IMR-90 (cell line): Measurements from ENCODE around the gene GPX5. TPM values are rescaled to one million over a fixed set of nuclear protein-coding genes. Genes with fewer than 3 reads are reported as not detected.

Experiments used
- ATAC-seq: fragments of 200-7000 bp; cut with Tn5 transposase; 2 replicates; pipeline ENCODE4 v1.9.1; 2020; ENCODE audit warnings: low read depth, mild to moderate bottlenecking, moderate library complexity
- BruUV-seq: library from RNA; stranded (reverse); fragments of 400-500 nt; replicated peaks from 2 replicates; lab custom pipeline; 2021; lab: Mats Ljungman, UMichigan
- CTCF ChIA-PET: fragments of 300-600 bp; formaldehyde crosslinking; extraction: SDS; loops from one replicate; lab custom pipeline; 2021; ENCODE audit warnings: antibody characterized with exemption; lab: Yijun Ruan, JAX
- POLR2A ChIA-PET: fragments of 300-600 bp; sonication (Branson Sonifier 250); formaldehyde crosslinking; loops from one replicate; lab custom pipeline; 2022; ENCODE audit warnings: antibody characterized with exemption; ENCODE audit not compliant: unreplicated experiment; lab: Charles Lee
- DNase-seq: peaks from one replicate; pipeline ENCODE4 v3.0.0; 2013
- H2AFZ ChIP-seq: replicated peaks from 2 replicates; pipeline ENCODE3; 2013; ENCODE audit warnings: low read length, mild to moderate bottlenecking; ENCODE audit not compliant: poor library complexity
- H2AK5ac ChIP-seq: 2 replicates; pipeline ENCODE4 v1.6.1; 2013; ENCODE audit warnings: low read depth, low read length, inconsistent platforms
- H2AK9ac ChIP-seq: replicated peaks from 2 replicates; pipeline ENCODE3; 2013; ENCODE audit warnings: mild to moderate bottlenecking, low read depth, low read length, moderate library complexity; ENCODE audit not compliant: poor library complexity
- H2BK120ac ChIP-seq: 2 replicates; pipeline ENCODE4 v1.6.1; 2013; ENCODE audit warnings: low read depth, low read length, inconsistent platforms
- H2BK15ac ChIP-seq: 3 replicates; pipeline ENCODE4 v1.6.1; 2013; ENCODE audit warnings: low read depth, low read length, inconsistent platforms
- H2BK20ac ChIP-seq: 2 replicates; pipeline ENCODE4 v1.6.1; 2013; ENCODE audit warnings: low read depth, mild to moderate bottlenecking, inconsistent platforms, low read length, moderate library complexity
- H2BK5ac ChIP-seq: 2 replicates; pipeline ENCODE4 v1.6.1; 2013; ENCODE audit warnings: mild to moderate bottlenecking, low read depth, low read length, inconsistent platforms; ENCODE audit not compliant: poor library complexity, severe bottlenecking
- H3K14ac ChIP-seq: replicated peaks from 2 replicates; pipeline ENCODE4 v1.6.1; 2013; ENCODE audit warnings: low read depth, low read length, inconsistent platforms
- H3K18ac ChIP-seq: 2 replicates; pipeline ENCODE4 v1.6.1; 2013; ENCODE audit warnings: low read depth, low read length, control low read depth
- H3K23ac ChIP-seq: 2 replicates; pipeline ENCODE4 v1.6.1; 2013; ENCODE audit warnings: low read depth, low read length, inconsistent platforms
- H3K27ac ChIP-seq: 2 replicates; pipeline ENCODE4 v1.5.1; 2013; ENCODE audit warnings: mild to moderate bottlenecking, control low read depth, low read length; ENCODE audit not compliant: insufficient read depth
- H3K27me3 ChIP-seq: 2 replicates; pipeline ENCODE4 v1.6.1; 2013; ENCODE audit warnings: low read length; ENCODE audit not compliant: control insufficient read depth, insufficient read depth
- H3K36me3 ChIP-seq: 2 replicates; pipeline ENCODE4 v1.6.1; 2013; ENCODE audit warnings: low read length, mixed read lengths; ENCODE audit not compliant: control insufficient read depth, insufficient read depth
- H3K4ac ChIP-seq: 2 replicates; pipeline ENCODE4 v1.6.1; 2013; ENCODE audit warnings: low read depth, low read length, inconsistent platforms
- H3K4me1 ChIP-seq: 2 replicates; pipeline ENCODE4 v1.6.1; 2013; ENCODE audit warnings: low read length, mixed read lengths; ENCODE audit not compliant: control insufficient read depth, insufficient read depth
- H3K4me2 ChIP-seq: 2 replicates; pipeline ENCODE4 v1.6.1; 2013; ENCODE audit warnings: low read depth, mild to moderate bottlenecking, control low read depth, low read length, moderate library complexity
- H3K4me3 ChIP-seq: 2 replicates; pipeline ENCODE4 v1.5.1; 2013; ENCODE audit warnings: low read depth, mild to moderate bottlenecking, control low read depth, low read length, moderate library complexity; ENCODE audit not compliant: insufficient read depth
- H3K56ac ChIP-seq: 2 replicates; pipeline ENCODE4 v1.6.1; 2013; ENCODE audit warnings: low read length, inconsistent platforms; ENCODE audit not compliant: insufficient read depth; ENCODE audit errors: extremely low read depth
- H3K79me1 ChIP-seq, 2 experiments: 2 replicates each; pipeline ENCODE4 v1.6.1; 2013; ENCODE audit warnings: low read length in 2 of 2, inconsistent platforms in 1 of 2, low read depth in 1 of 2
- H3K9ac ChIP-seq: 2 replicates; pipeline ENCODE4 v1.6.1; 2013; ENCODE audit warnings: low read depth, low read length, control low read depth
- H3K9me1 ChIP-seq: 2 replicates; pipeline ENCODE4 v1.6.1; 2013; ENCODE audit warnings: low read length, inconsistent platforms; ENCODE audit not compliant: insufficient read depth
- H3K9me3 ChIP-seq: 2 replicates; pipeline ENCODE4 v1.6.1; 2013; ENCODE audit warnings: low read length; ENCODE audit not compliant: control insufficient read depth, insufficient read depth
- H4K20me1 ChIP-seq: 2 replicates; pipeline ENCODE4 v1.6.1; 2013; ENCODE audit warnings: low read length, inconsistent platforms; ENCODE audit not compliant: insufficient read depth
- H4K5ac ChIP-seq: 2 replicates; pipeline ENCODE4 v1.6.1; 2013; ENCODE audit warnings: mild to moderate bottlenecking, low read depth, low read length, control low read depth
- H4K8ac ChIP-seq, 2 experiments: 2 replicates each; pipeline ENCODE4 v1.6.1; 2013; ENCODE audit warnings: low read depth in 2 of 2, low read length in 2 of 2, control low read depth in 1 of 2, inconsistent platforms in 1 of 2
- H4K91ac ChIP-seq: 2 replicates; pipeline ENCODE4 v1.6.1; 2013; ENCODE audit warnings: low read depth, low read length, inconsistent platforms; ENCODE audit not compliant: insufficient read depth
- CTCF ChIP-seq: conservative IDR thresholded peaks from 2 replicates; pipeline ENCODE4 v1.5.1; 2012; ENCODE audit warnings: mild to moderate bottlenecking, low read depth, low read length, improper control_type of control experiment
- ELK1 ChIP-seq: fragments of 150-350 bp; IDR thresholded peaks from 2 replicates; pipeline ENCODE4 v1.6.1; 2016; ENCODE audit warnings: low read depth, mild to moderate bottlenecking, low read length, moderate library complexity, borderline replicate concordance
- FOS ChIP-seq: fragments of 150-350 bp; IDR thresholded peaks from 2 replicates; pipeline ENCODE4 v1.6.1; 2016; ENCODE audit warnings: low read depth, low read length
- MAFK ChIP-seq: IDR thresholded peaks from 2 replicates; pipeline ENCODE4 v1.6.1; 2012; ENCODE audit warnings: low read depth, low read length, improper control_type of control experiment
- MAZ ChIP-seq: IDR thresholded peaks from 2 replicates; pipeline ENCODE4 v1.6.1; 2012; ENCODE audit warnings: low read depth, mild to moderate bottlenecking, low read length, improper control_type of control experiment, moderate library complexity, borderline replicate concordance
- MXI1 ChIP-seq: IDR thresholded peaks from 2 replicates; pipeline ENCODE4 v1.6.1; 2012; ENCODE audit warnings: low read depth, mild to moderate bottlenecking, low read length, moderate library complexity, borderline replicate concordance
- NFE2L2 ChIP-seq: fragments of 150-350 bp; IDR thresholded peaks from 2 replicates; pipeline ENCODE4 v1.6.1; 2016; ENCODE audit warnings: low read depth, mild to moderate bottlenecking, low read length
- POLR2A ChIP-seq: IDR thresholded peaks from 2 replicates; pipeline ENCODE4 v1.6.1; 2012; ENCODE audit warnings: mild to moderate bottlenecking, low read depth, low read length
- RCOR1 ChIP-seq: IDR thresholded peaks from 2 replicates; pipeline ENCODE4 v1.6.1; 2012; ENCODE audit warnings: mild to moderate bottlenecking, low read length, improper control_type of control experiment; ENCODE audit not compliant: insufficient replicate concordance
- RFX5 ChIP-seq: IDR thresholded peaks from 2 replicates; pipeline ENCODE4 v1.8.0; 2012; ENCODE audit warnings: low read depth, mild to moderate bottlenecking, low read length, moderate library complexity
- SMC3 ChIP-seq: fragments of 150-350 bp; IDR thresholded peaks from 2 replicates; pipeline ENCODE4 v1.6.1; 2016; ENCODE audit warnings: low read depth, mild to moderate bottlenecking, antibody characterized with exemption, low read length, moderate library complexity
- USF2 ChIP-seq: fragments of 150-350 bp; IDR thresholded peaks from 2 replicates; pipeline ENCODE4 v1.6.1; 2017; ENCODE audit warnings: mild to moderate bottlenecking, antibody characterized with exemption, low read length, low read depth
- WGBS, 2 experiments: methylation state at CpG; one replicate each; pipeline versions ENCODE4 v1.1.5 to v1.1.7; 2013; ENCODE audit warnings: missing lambda C conversion rate in 2 of 2; ENCODE audit not compliant: insufficient read length in 1 of 2; ENCODE audit errors: extremely low coverage in 2 of 2; 5-methylcytosine and 5-hydroxymethylcytosine counted together
- dilution Hi-C: fragments of 300-500 bp; cut with HindIII; formaldehyde crosslinking; loops from one replicate; pipeline ENCODE4 v1.14.3; 2018; ENCODE audit warnings: low sequenced_read_pairs; ENCODE audit not compliant: unreplicated experiment
- in situ Hi-C: fragments of 300-500 bp; cut with MboI; formaldehyde crosslinking; loops from 3 replicates; pipeline ENCODE4 v1.14.3; 2019; ENCODE audit warnings: low sequenced_read_pairs, inconsistent platforms, mixed read lengths
- intact Hi-C: fragments of 100-400 bp; cut with micrococcal nuclease; formaldehyde crosslinking; loops from 2 replicates; pipeline ENCODE4 v1.10.0; 2022
- polyA plus RNA-seq, 3 experiments: library from polyadenylated mRNA; depleted of rRNA; stranded (reverse); fragments of >200 nt; gene quantifications; 2 replicates each; pipeline ENCODE4 v1.2.3, GENCODE V29; 2012; ENCODE audit warnings: low replicate concordance in 1 of 3
- total RNA-seq: library from RNA; depleted of rRNA; stranded (reverse); fragments of >200 nt; gene quantifications from 2 replicates; pipeline ENCODE4 v1.2.3, GENCODE V29; 2012

Gene GPX5
- total and polyA plus RNA-seq, 2 of the 4 experiments (the other 2 are of a cell fraction), result not detected

GRCh38 chr6:28491984-28492317, 33.7 kb upstream of the GPX5 start:
- H3K9me1 ChIP-seq, result no peaks in the 10 kb centered on the region
- no TSS peak for BruUV-seq
- CTCF ChIA-PET, result no interaction called here
- no peak overlapping the region for H2AFZ ChIP-seq
- H3K4me3 ChIP-seq, result no peak overlapping the region
- no peak overlapping the region for H3K27ac ChIP-seq
- H4K8ac ChIP-seq, result no peak overlapping the region
- no peak overlapping the region for H3K23ac ChIP-seq
- no peak overlapping the region for H3K4ac ChIP-seq
- POLR2A ChIA-PET, result no interaction called here
- H3K79me1 ChIP-seq, result no peaks in the 10 kb centered on the region
- H3K9ac ChIP-seq, result no peak overlapping the region
- no peak for TF ChIP-seq MXI1
- no peak for TF ChIP-seq USF2
- no peak for TF ChIP-seq CTCF
- no peak for TF ChIP-seq FOS
- no peak for TF ChIP-seq NFE2L2
- no peak for TF ChIP-seq RCOR1
- TF ChIP-seq RFX5, result no peak
- TF ChIP-seq MAFK, result no peak
- no peak for TF ChIP-seq SMC3
- no peak for TF ChIP-seq MAZ
- TF ChIP-seq POLR2A, result no peak
- TF ChIP-seq ELK1, result no peak
- no peak overlapping the region for H2AK9ac ChIP-seq
- no peak overlapping the region for H2AK5ac ChIP-seq
- H3K4me1 ChIP-seq, result no peaks in the 10 kb centered on the region
- no peak overlapping the region for H3K56ac ChIP-seq
- H2BK15ac ChIP-seq, result no peak overlapping the region
- no peaks in the 10 kb centered on the region for H4K20me1 ChIP-seq
- H3K27me3 ChIP-seq, result no peaks in the 10 kb centered on the region
- in situ Hi-C loops, result no loop called here
- no peaks in the 10 kb centered on the region for H3K9me3 ChIP-seq
- no peak overlapping the region for H3K14ac ChIP-seq
- no peak overlapping the region for H3K18ac ChIP-seq
- H3K4me2 ChIP-seq, result no peak overlapping the region
- H2BK20ac ChIP-seq, result no peak overlapping the region
- ATAC-seq (no peak), DNase-seq (no peak)
- H4K5ac ChIP-seq, result no peak overlapping the region
- H3K36me3 ChIP-seq, result no peaks in the 10 kb centered on the region
- intact Hi-C loops, result no loop called here
- no peak overlapping the region for H2BK5ac ChIP-seq
- no peak overlapping the region for H4K91ac ChIP-seq
- dilution Hi-C loops, result no loop called here
- WGBS, 2 experiments, result no CpG with 5 or more reads among the region's 3 CpGs
- H2BK120ac ChIP-seq, result no peak overlapping the region
